HFFc6 (cell line): Measurements from ENCODE around the gene FSTL4. TPM values are rescaled to one million over a fixed set of nuclear protein-coding genes. Genes with fewer than 3 reads are reported as not detected.

ENCODE experiments used
- DNase-seq: peaks from one replicate; pipeline ENCODE4 v3.0.0-alpha.2; 2018
- H3K27ac Mint-ChIP-seq: 2 replicates; pipeline ENCODE4 v1.8.0; 2020; ENCODE audit warnings: mild to moderate bottlenecking, mixed read lengths
- H3K27me3 Mint-ChIP-seq: 2 replicates; pipeline ENCODE4 v1.8.0; 2021; ENCODE audit warnings: mild to moderate bottlenecking, moderate library complexity, mixed read lengths; ENCODE audit not compliant: insufficient read depth
- H3K36me3 Mint-ChIP-seq: 2 replicates; pipeline ENCODE4 v1.8.0; 2021; ENCODE audit warnings: low read depth, mixed read lengths
- H3K4me1 Mint-ChIP-seq: 2 replicates; pipeline ENCODE4 v1.8.0; 2020; ENCODE audit warnings: low read depth, mixed read lengths
- H3K4me3 Mint-ChIP-seq: 2 replicates; pipeline ENCODE4 v1.8.0; 2020; ENCODE audit warnings: mild to moderate bottlenecking, moderate library complexity, mixed read lengths
- H3K9me3 Mint-ChIP-seq: 2 replicates; pipeline ENCODE4 v1.8.0; 2020; ENCODE audit warnings: mild to moderate bottlenecking, mixed read lengths
- CTCF ChIP-seq: fragments of 200-600 bp; sonication (generic); IDR thresholded peaks from 2 replicates; pipeline ENCODE4 v1.5.0; 2021; ENCODE audit warnings: antibody characterized with exemption, mild to moderate bottlenecking
- total RNA-seq, 6 experiments: library from RNA; stranded (reverse); fragmentation: NEBNext Ultra II Directional; extraction: Animal tissue kit (Norgen Biotek cat#: 25700); gene quantifications; 2 replicates in 1 of 6; 3 replicates in 5 of 6; pipeline ENCODE4 v1.2.3, GENCODE V29; 2021

Gene FSTL4
- total RNA-seq, 6 experiments from 2014 or later = not detected

GRCh38 chr5:133458435-133458834, 153.9 kb downstream of the FSTL4 start:
- no peak for TF ChIP-seq CTCF
- Mint-ChIP-seq H3K4me1 (peaks cover 15% of the 10 kb centered on the region; the same call in 1 of the 2 replicates), H3K36me3 (no peaks in the 10 kb centered on the region), H3K9me3 (no peaks in the 10 kb centered on the region), H3K27ac (no peak overlapping the region), H3K27me3 (peaks cover 17% of the 10 kb centered on the region), H3K4me3 (no peak overlapping the region)
- no peak for DNase-seq

- Mint-ChIP-seq H3K9me3 (no peaks in the 10 kb centered on the region), H3K27me3 (peaks cover 14% of the 10 kb centered on the region), H3K4me1 (peaks cover 15% of the 10 kb centered on the region; the same call in 1 of the 2 replicates), H3K27ac (no peak overlapping the region; the same call in 1 of the 2 replicates), H3K4me3 (no peak overlapping the region), H3K36me3 (no peaks in the 10 kb centered on the region)
- no peak for DNase-seq
- no peak for TF ChIP-seq CTCF
Observed at GRCh38 chr5:133457439-133458355, 154.6 kb downstream of the FSTL4 start.

- no peak overlapping the region; the same call in 1 of the 2 replicates for H3K27ac Mint-ChIP-seq
Observed at GRCh38 chr5:133456933-133457402, 155.4 kb downstream of the FSTL4 start.

GRCh38 chr5:133455676-133456075, 156.7 kb downstream of the FSTL4 start:
- Mint-ChIP-seq H3K4me3 (no peak overlapping the region), H3K27ac (no peak overlapping the region), H3K4me1 (peaks cover 15% of the 10 kb centered on the region; the same call in 1 of the 2 replicates), H3K9me3 (no peaks in the 10 kb centered on the region), H3K27me3 (peaks cover 11% of the 10 kb centered on the region), H3K36me3 (no peaks in the 10 kb centered on the region)
- TF ChIP-seq CTCF = no peak
- no peak for DNase-seq

More at GRCh38 chr5:133456933-133457402, 155.4 kb downstream of the FSTL4 start:
- Mint-ChIP-seq H3K27me3 (peaks cover 10% of the 10 kb centered on the region), H3K36me3 (no peaks in the 10 kb centered on the region), H3K4me3 (no peak overlapping the region), H3K4me1 (peaks cover 15% of the 10 kb centered on the region; the same call in 1 of the 2 replicates), H3K9me3 (no peaks in the 10 kb centered on the region)
- no peak for TF ChIP-seq CTCF
- peak; percentile 24 for DNase-seq

- Mint-ChIP-seq H3K4me3 (no peak overlapping the region), H3K4me1 (peaks cover 15% of the 10 kb centered on the region; the same call in 1 of the 2 replicates), H3K36me3 (no peaks in the 10 kb centered on the region), H3K27ac (no peak overlapping the region), H3K27me3 (peaks cover 12% of the 10 kb centered on the region), H3K9me3 (no peaks in the 10 kb centered on the region)
- no peak for DNase-seq
- no peak for TF ChIP-seq CTCF
Observed at GRCh38 chr5:133454442-133454841, 157.9 kb downstream of the FSTL4 start.
